C4-2B (cell line): ENCODE data around the gene GLRX2.

Experiments used
- H3K27ac ChIP-seq: fragments of 450-650 bp; 2 replicates; pipeline ENCODE4 v1.5.1; 2017
- ZFX ChIP-seq: fragments of 450-650 bp; IDR thresholded peaks from 2 replicates; pipeline ENCODE4 v1.6.1; 2017
- TF ChIP-seq, protein P1 (sequence below): fragments of 450-650 bp; conservative IDR thresholded peaks from 2 replicates; pipeline ENCODE4 v1.5.1; 2017; ENCODE audit warnings: mild to moderate bottlenecking

Gene GLRX2

DNA sequence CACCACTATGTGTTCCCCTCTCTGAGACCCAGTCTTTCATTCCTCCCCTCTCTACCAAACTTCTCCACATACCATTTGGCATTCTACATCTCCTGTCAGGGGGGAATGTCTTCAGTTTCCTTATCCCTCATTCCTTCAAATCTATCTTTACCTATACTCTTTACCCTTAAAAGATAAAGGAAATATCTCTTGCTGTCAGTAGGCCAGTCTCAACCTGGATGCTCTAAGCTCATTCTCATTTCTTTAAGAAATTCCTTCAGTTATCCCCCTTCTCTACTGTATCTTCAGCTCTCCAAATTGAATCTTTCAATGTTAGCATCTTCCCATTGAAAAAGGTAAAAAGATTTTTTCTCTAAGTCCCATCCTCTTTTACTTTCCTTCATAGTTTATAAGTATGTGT, 39.3 kb downstream of the GLRX2 start:
- no peak overlapping the region for H3K27ac ChIP-seq
- TF ChIP-seq, protein P1, sequence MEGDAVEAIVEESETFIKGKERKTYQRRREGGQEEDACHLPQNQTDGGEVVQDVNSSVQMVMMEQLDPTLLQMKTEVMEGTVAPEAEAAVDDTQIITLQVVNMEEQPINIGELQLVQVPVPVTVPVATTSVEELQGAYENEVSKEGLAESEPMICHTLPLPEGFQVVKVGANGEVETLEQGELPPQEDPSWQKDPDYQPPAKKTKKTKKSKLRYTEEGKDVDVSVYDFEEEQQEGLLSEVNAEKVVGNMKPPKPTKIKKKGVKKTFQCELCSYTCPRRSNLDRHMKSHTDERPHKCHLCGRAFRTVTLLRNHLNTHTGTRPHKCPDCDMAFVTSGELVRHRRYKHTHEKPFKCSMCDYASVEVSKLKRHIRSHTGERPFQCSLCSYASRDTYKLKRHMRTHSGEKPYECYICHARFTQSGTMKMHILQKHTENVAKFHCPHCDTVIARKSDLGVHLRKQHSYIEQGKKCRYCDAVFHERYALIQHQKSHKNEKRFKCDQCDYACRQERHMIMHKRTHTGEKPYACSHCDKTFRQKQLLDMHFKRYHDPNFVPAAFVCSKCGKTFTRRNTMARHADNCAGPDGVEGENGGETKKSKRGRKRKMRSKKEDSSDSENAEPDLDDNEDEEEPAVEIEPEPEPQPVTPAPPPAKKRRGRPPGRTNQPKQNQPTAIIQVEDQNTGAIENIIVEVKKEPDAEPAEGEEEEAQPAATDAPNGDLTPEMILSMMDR = no peak
- TF ChIP-seq ZFX = no peak

DNA sequence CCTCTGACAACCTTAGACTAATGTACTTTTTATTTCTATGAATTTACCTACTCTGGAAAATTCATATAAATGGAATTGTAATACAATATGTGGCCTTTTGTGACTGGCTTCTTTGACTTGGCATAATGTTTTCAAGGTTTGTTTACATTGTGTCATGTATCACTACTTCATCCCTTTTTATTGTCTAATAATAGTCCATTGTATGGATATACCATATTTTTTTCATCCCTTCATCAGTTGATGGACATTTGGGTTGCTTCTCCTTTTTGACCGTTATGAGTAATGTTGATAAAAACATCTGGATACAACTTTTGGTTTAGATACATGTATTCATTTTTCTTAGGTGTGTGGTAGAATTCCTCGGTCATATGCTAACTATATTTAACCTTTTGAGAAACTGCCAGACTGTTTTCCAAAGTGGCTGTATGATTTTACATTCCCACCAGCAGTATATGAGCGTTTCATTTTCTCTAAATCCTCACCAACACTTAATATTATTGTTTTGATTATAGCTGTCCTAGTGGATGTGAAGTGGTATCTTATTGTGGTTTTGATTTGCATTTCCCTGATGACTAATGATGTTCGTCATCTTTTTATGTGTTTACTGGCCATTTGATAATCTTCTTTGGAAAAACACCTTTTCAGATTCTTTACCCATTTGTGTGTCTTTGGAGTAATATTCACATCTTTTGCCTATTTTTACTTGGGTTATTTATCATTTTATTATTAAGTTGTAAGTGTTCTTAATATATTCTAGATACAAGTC, 42.3 kb downstream of the GLRX2 start:
- H3K27ac ChIP-seq = no peak overlapping the region
- no peak for TF ChIP-seq ZFX
- TF ChIP-seq, protein P1 = no peak

- H3K27ac ChIP-seq = no peak overlapping the region
- TF ChIP-seq ZFX = no peak
- TF ChIP-seq, protein P1 = no peak
Observed at GRCh38 chr1:193060938-193061337, 44.3 kb downstream of the GLRX2 start.

DNA sequence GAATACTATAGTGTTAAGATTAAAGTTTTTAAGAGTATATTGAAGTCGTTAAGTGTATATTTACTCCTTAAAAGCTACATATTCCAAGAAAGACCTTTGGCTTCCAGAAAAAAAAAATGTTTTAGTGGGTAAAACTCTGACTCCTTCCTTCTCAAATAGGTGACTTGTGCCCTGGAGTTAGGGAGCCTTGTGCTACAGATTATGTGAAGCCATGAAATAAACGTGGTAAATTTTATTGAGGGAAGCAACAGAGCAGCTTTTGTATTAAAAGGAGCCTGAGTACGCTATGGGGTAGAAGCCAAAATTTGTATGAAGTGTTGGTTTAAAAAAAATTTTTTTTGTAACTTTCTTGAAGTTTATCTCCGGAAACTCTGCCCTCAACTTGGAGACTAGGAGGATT, 44.8 kb downstream of the GLRX2 start:
- no peak for TF ChIP-seq ZFX
- TF ChIP-seq, protein P1 = no peak
- H3K27ac ChIP-seq = no peak overlapping the region

GRCh38 chr1:193060115-193060403, 45.2 kb downstream of the GLRX2 start:
- no peak for TF ChIP-seq ZFX
- TF ChIP-seq, protein P1 = no peak
- H3K27ac ChIP-seq = peak overlapping the region; percentile 96

- H3K27ac ChIP-seq = peak within 1 kb of the TSS; percentile 96
- peak; percentile 57 for TF ChIP-seq ZFX
- TF ChIP-seq, protein P1 = no peak
Observed at GRCh38 chr1:193059282-193060114, 45.7 kb downstream of the GLRX2 start, which contains the start of the genes RO60 and UCHL5. RO60 (plus strand) TSS chr1:193059612; CDS start chr1:193069055, 9,443 bp downstream. UCHL5 (minus strand) TSS chr1:193059360; CDS start chr1:193059260, 100 bp downstream.
